ENCODE data around the gene GSTM4. TPM values are rescaled to one million over a fixed set of nuclear protein-coding genes. Genes with fewer than 3 reads are reported as not detected.
A peak's percentile ranks its signal among the peaks of the same experiment; 100 is the strongest.

The GSTM4 gene
- total and polyA plus RNA-seq, 9 of the 15 experiments (the other 6 are each of a cell fraction or from before 2014, with no cell fraction given), result 18.8 to 53.4 (median 38.8) TPM

DNA sequence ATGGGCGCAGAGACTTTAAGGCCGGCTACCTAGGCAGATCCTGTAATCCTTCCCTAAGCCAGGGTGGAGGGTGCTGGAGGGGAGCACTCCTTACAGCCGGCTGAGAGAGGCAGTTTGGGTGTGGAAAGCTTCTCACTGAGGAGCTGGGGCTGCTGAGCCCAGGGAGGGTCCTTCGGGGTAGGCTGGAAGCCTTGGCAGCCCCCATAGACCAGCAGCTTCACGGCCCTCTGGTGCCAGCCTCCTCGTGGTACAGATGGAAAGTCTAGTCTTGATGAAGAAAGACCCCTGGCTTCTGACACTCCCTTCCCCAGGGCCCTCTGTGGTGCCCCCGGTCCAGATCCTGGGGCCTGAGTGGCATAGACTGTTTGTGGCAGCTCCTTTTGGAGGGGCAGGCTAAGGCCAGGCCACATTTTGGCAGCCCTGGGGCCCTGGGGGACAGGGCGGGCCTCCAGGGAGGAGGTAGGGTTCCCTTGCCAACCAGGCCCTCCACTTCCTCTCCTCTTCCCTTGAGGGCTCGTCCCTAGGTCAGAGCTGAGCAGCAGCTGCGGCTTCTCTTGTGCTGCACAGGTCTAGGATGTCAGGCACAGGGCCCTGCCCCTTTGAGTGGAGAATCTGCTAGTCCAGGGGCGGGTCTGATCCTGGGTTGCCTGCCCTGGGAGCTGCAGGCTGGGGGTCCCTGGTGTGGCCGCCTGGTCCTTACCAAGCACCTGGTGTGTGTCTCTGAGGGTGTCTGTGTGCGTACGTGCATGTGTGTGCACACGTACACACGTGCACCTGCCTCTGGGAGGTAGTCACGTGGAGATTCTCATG, 31.5 kb upstream of the GSTM4 start (continued):
- no peak for TF ChIP-seq TRIM28 (IDR thresholded peaks at IDR 0.05)

GRCh38 chr1:109625176-109625575, 30.7 kb upstream of the GSTM4 start:
- Histone ChIP-seq H4K20me1 (replicated peaks; ENCODE audit: control insufficient read depth, insufficient read depth, low read length) (peaks cover 5% of the 10 kb centered on the region), H3K27ac (ENCODE audit: extremely low read depth, low read depth, low read length) (no peak overlapping the region), H2AFZ (ENCODE audit: low read depth, low read length) (no peak overlapping the region), H3K36me3 (ENCODE audit: control insufficient read depth, insufficient read depth, low read length) (peaks cover 44% of the 10 kb centered on the region; the same call in 2 of the 3 replicates), H3K4me3 (no peak overlapping the region), H3K4me1 (replicated peaks in 1 of 2; ENCODE audit: control insufficient read depth in 2 of 2, insufficient read depth in 2 of 2, low read length in 2 of 2) (peaks cover 20 to 70% of the 10 kb centered on the region in 2 experiments), H3K27me3 (ENCODE audit: control insufficient read depth in 2 of 2, insufficient read depth in 2 of 2, low read length in 2 of 2) (no peaks in the 10 kb centered on the region), H3K4me2 (ENCODE audit: insufficient read depth, low read length) (no peak overlapping the region), H3K9me1 (ENCODE audit: control insufficient read depth, insufficient read depth, low read length) (peaks cover 5% of the 10 kb centered on the region), H3K79me2 (ENCODE audit: control insufficient read depth, insufficient read depth, low read length) (peaks cover 42% of the 10 kb centered on the region), H3K9ac (ENCODE audit: insufficient read depth in 1 of 2, low read depth in 2 of 2, low read length in 2 of 2) (no peak overlapping the region; a peak in 1 of 4 replicates), H3K9me3 (replicated peaks; ENCODE audit: control insufficient read depth, insufficient read depth, low read depth, low read length) (no peaks in the 10 kb centered on the region)
- CTCF ChIA-PET (ENCODE audit: low intra/inter-chr PET ratio), result no interaction called here
- DNase-seq (ENCODE audit: extremely low read depth in 1 of 4, low spot score in 3 of 4) (no peak), FAIRE-seq (no peak), ATAC-seq (no peak)
- POLR2A ChIA-PET, result interaction anchor here (1.0 to 2.8 kb wide), 4 partner anchors 15 to 197 kb away, joined by 3 to 17 read pairs (median 8); partner anchors contain the start of gene GNAI3
- in situ Hi-C loops (cut with MboI) (no loop called here), intact Hi-C loops (cut with micrococcal nuclease) (no loop called here)
- 91% methylated on average over 14 of the region's 16 CpGs for WGBS (ENCODE audit: insufficient coverage, low coverage, missing lambda C conversion rate)
- no TSS peak for BruUV-seq (replicated peaks)
- TF ChIP-seq, protein P1, sequence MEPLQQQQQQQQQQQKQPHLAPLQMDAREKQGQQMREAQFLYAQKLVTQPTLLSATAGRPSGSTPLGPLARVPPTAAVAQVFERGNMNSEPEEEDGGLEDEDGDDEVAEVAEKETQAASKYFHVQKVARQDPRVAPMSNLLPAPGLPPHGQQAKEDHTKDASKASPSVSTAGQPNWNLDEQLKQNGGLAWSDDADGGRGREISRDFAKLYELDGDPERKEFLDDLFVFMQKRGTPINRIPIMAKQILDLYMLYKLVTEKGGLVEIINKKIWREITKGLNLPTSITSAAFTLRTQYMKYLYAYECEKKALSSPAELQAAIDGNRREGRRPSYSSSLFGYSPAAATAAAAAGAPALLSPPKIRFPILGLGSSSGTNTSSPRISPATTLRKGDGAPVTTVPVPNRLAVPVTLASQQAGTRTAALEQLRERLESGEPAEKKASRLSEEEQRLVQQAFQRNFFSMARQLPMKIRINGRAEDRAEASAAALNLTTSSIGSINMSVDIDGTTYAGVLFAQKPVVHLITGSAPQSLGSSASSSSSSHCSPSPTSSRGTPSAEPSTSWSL (CRISPR knock-in tag; IDR thresholded peaks at IDR 0.05; ENCODE audit: borderline replicate concordance), result no peak
- peak; percentile 42; the same call in 1 of the 2 replicates for TF ChIP-seq RBFOX2 (IDR thresholded peaks at IDR 0.05; ENCODE audit: low read depth, low read length)

Measured in K562 (cell line).